Measurements from ENCODE around the gene HRC. TPM values are rescaled to one million over a fixed set of nuclear protein-coding genes. Genes with fewer than 3 reads are reported as not detected.

Gene HRC, protein sequence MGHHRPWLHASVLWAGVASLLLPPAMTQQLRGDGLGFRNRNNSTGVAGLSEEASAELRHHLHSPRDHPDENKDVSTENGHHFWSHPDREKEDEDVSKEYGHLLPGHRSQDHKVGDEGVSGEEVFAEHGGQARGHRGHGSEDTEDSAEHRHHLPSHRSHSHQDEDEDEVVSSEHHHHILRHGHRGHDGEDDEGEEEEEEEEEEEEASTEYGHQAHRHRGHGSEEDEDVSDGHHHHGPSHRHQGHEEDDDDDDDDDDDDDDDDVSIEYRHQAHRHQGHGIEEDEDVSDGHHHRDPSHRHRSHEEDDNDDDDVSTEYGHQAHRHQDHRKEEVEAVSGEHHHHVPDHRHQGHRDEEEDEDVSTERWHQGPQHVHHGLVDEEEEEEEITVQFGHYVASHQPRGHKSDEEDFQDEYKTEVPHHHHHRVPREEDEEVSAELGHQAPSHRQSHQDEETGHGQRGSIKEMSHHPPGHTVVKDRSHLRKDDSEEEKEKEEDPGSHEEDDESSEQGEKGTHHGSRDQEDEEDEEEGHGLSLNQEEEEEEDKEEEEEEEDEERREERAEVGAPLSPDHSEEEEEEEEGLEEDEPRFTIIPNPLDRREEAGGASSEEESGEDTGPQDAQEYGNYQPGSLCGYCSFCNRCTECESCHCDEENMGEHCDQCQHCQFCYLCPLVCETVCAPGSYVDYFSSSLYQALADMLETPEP
- under 0.01 TPM in 1 of 2 replicates, not detected in the other for total RNA-seq

DNA sequence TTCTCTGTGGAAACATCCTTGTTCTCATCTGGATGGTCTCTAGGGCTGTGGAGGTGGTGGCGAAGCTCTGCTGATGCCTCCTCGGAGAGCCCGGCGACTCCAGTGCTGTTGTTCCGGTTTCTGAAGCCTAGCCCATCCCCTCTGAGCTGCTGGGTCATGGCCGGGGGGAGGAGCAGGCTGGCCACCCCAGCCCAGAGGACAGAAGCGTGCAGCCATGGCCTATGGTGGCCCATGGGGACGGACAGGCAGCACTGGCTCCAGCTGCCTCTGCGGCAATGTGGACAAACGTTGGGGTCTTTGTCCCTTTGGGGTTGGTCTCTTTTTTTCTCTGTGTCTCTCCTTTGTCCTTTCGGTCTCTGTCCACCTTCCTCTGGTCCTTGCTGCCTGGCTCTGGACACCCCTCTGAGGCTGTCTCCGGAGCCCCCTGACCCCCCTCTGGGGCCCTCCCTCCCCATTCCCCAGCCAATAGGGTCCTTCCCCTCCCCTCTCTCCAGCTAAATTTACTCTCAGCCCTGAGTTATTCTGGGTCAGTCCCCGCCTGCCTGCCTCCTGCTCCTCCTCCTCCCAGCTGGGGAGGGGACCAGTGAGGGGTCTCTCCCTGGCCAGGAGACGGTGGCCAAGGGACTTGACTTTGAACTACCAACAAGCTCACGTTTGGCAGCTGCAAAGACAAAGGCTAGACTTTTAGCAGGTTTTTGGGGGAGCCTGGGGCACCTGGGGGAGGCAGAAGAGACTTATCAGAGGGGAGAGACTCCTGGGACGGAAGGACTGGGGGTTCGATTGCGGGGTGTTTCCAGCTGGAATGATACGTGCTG, at the start of gene HRC:
Gene HRC (minus strand): TSS at position 392 of the 815 bp plus-strand sequence. CDS start 159 bp downstream, at position 233.

DNA sequence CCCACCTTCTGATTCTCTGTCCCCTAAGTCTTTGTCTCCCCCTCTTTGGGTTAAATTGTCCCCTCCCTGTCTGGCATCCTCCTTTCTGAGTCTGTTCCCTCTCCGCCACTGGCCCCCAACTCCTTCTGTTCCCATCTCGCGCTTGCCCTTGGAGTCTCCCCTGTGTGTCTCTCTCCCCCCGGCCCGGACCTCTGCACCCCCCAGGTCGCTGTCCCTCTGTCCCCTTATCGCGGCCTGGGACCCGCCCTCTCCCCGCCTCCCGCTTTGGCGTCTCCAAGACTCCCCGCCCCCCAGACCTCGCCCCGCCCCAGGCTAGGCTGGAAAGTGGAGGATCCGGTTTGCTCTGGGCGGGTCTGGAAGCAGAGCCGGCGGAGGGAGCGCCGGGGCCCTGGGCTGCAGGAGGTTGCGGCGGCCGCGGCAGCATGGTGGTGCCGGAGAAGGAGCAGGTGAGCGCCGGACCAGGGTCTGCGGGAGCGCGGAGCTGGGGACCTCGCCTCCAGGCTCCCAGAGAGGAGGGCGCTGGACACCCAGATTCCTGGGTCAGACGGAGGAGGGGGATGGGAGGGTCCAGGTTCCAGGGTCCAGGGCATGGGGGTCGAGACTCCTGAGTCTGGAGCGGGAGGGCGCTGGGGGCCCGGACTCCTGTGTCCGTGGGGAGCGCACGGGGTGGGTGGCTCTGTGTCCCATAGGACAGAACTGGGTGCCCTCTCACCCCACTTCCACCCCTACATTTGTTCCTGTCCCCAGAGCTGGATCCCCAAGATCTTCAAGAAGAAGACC, 2.4 kb upstream of the HRC start, which contains the start of gene TRPM4:
Gene TRPM4 (plus strand): TSS at position 348 of the 780 bp plus-strand sequence. CDS start 75 bp downstream, at position 423.

DNA sequence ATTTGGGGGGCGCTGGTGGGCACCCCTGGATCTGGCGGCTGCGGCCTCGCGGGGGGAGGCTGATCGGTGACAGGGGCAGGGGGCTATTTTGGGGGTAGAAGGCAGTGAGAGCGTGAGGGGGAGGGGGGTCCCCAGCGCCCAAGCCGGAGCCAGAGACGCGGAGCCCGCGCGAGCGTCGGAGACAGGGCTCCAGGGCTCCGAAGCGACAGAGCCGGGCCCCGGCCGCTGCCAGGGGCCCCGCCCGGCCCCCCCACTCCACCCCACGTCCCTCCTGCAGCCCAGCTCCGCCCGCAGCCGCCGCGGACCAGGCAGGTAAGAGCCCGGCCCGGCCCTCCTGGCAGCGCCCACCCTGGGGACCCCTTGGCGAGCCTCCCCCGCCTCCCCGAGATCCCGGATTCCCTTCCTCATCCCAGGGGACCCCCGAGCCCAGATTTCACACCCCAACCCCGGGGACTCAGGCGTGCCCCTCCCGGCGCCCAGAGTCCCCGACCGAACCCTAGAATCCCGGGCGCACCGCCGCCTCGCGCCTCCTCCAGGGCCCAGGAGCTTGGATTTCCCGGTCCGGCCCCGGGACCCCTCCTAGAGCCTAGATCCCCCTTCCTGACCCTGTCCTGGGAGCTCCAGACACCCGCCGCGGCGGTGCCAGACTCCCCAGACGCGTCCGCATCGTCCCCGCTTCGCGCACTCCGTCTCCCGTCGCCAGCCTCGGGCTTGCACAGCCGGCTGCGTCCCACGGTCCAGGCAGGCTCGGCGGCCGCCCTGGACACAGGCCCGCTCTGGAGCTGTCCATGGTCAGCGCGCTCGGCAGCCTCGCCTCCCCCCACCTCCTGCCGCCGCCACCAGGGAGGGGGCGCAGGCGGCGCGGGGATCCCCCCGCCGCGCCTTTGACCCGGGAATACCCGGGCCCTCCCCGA, 35.5 kb downstream of the HRC start, which contains the start of gene PPFIA3:
Gene PPFIA3 (plus strand): TSS at position 134 of the 914 bp plus-strand sequence. CDS start 8,330 bp downstream, outside the sequence.

DNA sequence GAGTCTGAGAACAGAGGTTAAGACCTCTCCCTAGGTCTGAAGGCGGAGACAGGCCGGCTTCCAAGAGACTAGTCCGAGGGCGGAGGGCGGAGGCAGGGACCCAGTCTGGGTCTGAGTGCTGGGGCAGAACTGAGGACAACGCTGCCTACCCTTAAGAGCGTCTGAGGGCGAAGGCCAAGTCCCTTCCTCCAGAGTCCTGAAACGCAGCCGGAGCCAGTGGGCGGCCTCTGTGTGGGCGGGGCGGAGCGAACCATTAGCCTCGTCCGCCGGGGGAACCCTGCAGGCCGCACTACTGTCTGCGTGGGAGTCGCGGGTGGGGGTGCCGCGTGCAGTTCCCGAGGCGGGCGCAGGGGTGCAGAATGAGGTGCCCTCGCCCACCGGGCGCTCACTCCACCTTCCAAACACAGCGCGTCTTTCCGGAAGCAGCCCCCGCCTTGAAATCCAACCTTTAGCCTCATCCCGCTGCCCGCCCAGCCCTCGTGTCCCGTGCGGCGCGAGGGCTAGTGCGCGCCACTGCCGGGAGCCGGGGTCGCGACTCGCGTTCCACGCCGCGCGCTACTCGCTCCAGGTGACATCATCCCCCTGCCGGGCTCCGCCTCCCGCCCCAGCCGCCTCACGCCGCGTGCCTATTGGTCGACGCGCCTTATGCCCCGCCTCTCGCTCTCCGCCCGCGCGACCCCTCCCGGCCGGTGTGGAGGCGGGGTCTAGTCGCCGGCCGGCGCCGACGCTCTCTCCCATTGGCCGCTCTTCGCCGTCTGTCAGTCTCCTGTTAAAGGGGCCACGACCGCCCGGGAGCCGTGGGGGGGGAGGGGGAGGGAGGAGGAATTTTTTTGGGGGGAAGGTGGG, 36.4 kb downstream of the HRC start, which contains the start of gene C19orf73:
Gene C19orf73 (minus strand): TSS at position 579 of the 846 bp plus-strand sequence. CDS start 121 bp downstream, at position 458.

DNA sequence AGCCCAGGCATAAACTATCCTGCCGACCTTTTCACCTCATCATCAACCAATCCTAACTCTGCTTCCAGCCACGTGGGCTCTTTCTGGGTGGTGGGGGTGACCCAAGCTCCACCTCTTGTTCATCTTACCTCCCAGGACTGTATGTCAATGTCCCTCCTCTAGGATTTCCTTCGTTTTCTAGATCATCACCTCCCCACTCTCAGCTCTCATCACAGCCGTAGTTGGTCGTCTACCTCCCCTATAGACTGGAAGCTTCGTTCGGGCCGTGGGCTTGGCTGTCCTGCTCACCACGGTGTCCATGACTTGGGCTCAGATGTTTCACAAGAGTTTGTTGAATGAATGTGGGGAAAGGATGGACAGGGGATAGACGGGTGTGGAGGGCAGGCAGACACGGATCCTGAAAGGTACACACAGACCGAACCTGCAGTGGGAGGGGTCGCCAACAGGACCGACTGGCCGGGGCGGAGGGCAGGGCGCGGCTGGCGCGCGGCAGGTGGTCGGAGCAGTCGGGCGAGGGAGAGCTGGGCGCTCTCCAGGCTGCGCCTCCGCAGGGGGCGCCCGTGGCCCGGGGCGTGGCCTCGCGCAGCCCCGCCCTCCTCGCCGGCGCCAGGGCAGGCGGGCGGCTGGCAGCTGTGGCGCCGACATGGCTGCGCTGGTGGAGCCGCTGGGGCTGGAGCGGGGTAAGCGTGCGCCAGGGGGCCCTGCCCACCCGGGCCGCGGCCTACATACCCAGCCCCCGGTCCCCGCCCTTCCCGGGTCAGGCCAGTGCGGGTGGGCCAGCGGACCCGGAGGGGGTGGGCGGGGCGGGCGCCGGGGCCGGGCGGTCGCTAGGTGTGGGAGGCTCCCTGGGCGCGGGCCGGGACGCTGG, 41.2 kb downstream of the HRC start, which contains the start of gene LIN7B:
Gene LIN7B (plus strand): TSS at position 609 of the 868 bp plus-strand sequence. CDS start 35 bp downstream, at position 644.

Other genes with a start within 250 kb of the HRC start
- 1.6 and 14.7 TPM in 2 replicates for gene DHDH, start 221.7 kb downstream of the HRC start, total RNA-seq
- 55.3 and 64.6 TPM in 2 replicates for gene BAX, start 200.5 kb downstream of the HRC start, total RNA-seq
- 3,338 and 4,738 TPM in 2 replicates for gene FTL, start 190.1 kb downstream of the HRC start, total RNA-seq
- 27.7 and 52.4 TPM in 2 replicates for gene GYS1, start 162.1 kb downstream of the HRC start, total RNA-seq
- 140 and 155 TPM in 2 replicates for gene RUVBL2, start 161.5 kb downstream of the HRC start, total RNA-seq
- gene LHB, start 138.3 kb downstream of the HRC start, total RNA-seq: 0.21 and 0.34 TPM in 2 replicates
- gene CGB3, start 131.1 kb downstream of the HRC start, total RNA-seq: not detected in 2 replicates
- not detected in 2 replicates for gene CGB2, start 123.5 kb downstream of the HRC start, total RNA-seq
- not detected in 2 replicates for gene CGB1, start 118.5 kb downstream of the HRC start, total RNA-seq
- gene CGB5, start 111.5 kb downstream of the HRC start, total RNA-seq: not detected in 2 replicates
- gene CGB8, start 106.3 kb downstream of the HRC start, total RNA-seq: not detected in 2 replicates
- 1.4 and 2.3 TPM in 2 replicates for gene CGB7, start 97.6 kb downstream of the HRC start, total RNA-seq
- 4.9 and 5.5 TPM in 2 replicates for gene NTF4, start 90.6 kb downstream of the HRC start, total RNA-seq
- gene KCNA7, start 82.7 kb downstream of the HRC start, total RNA-seq: under 0.01 TPM in 2 replicates
- 67.0 and 139 TPM in 2 replicates for gene SNRNP70, start 69.9 kb downstream of the HRC start, total RNA-seq
- 3.6 and 5.1 TPM in 2 replicates for gene LIN7B, start 41.0 kb downstream of the HRC start, total RNA-seq
- 1.7 and 2.7 TPM in 2 replicates for gene C19orf73, start 36.3 kb downstream of the HRC start, total RNA-seq
- 2.5 and 3.8 TPM in 2 replicates for gene PPFIA3, start 35.9 kb downstream of the HRC start, total RNA-seq
- 22.2 and 28.5 TPM in 2 replicates for gene TRPM4, start 2.4 kb upstream of the HRC start, total RNA-seq
- 0.21 TPM in 1 of 2 replicates, not detected in the other for gene SLC6A16, start 169.8 kb upstream of the HRC start, total RNA-seq
- not detected in 2 replicates for gene CD37, start 180.0 kb upstream of the HRC start, total RNA-seq
- gene TEAD2, start 207.0 kb upstream of the HRC start, total RNA-seq: 7.2 and 21.9 TPM in 2 replicates
- gene DKKL1, start 208.5 kb upstream of the HRC start, total RNA-seq: 0.14 and 0.34 TPM in 2 replicates
- not detected in 2 replicates for gene KASH5, start 232.9 kb upstream of the HRC start, total RNA-seq